GM23338 (cell line): ENCODE measurements around the gene RPL29. TPM values are rescaled to one million over a fixed set of nuclear protein-coding genes. Genes with fewer than 3 reads are reported as not detected.

ENCODE experiments used
- ATAC-seq: fragments of 200-7000 bp; cut with Tn5 transposase; 3 replicates; pipeline ENCODE4 v1.9.1; 2020
- DNase-seq: peaks from one replicate; pipeline ENCODE4 v3.0.0-alpha.2; 2015; ENCODE audit warnings: low spot score
- H2AFZ ChIP-seq: fragments of 200-600 bp; sonication (generic); 2 replicates; pipeline ENCODE4 v1.8.0; 2016; ENCODE audit warnings: antibody characterized with exemption, mild to moderate bottlenecking, moderate library complexity
- H3F3A ChIP-seq: fragments of 200-600 bp; sonication (generic); replicated peaks from 2 replicates; pipeline ENCODE4 v1.8.0; 2017; ENCODE audit warnings: antibody characterized with exemption, mixed run types, low read depth
- H3K27ac ChIP-seq: fragments of 200-600 bp; sonication (generic); 2 replicates; pipeline ENCODE4 v1.6.1; 2016; ENCODE audit warnings: low read depth
- H3K27me3 ChIP-seq: fragments of 200-600 bp; sonication (generic); 2 replicates; pipeline ENCODE4 v1.8.0; 2016; ENCODE audit warnings: mild to moderate bottlenecking, mixed run types, moderate library complexity; ENCODE audit not compliant: insufficient read depth
- H3K36me3 ChIP-seq: fragments of 200-600 bp; sonication (generic); 2 replicates; pipeline ENCODE4 v1.8.0; 2016; ENCODE audit warnings: mild to moderate bottlenecking; ENCODE audit not compliant: insufficient read depth
- H3K4me1 ChIP-seq: fragments of 200-600 bp; sonication (generic); 2 replicates; pipeline ENCODE4 v1.8.0; 2016; ENCODE audit warnings: mild to moderate bottlenecking, moderate library complexity; ENCODE audit not compliant: insufficient read depth
- H3K4me2 ChIP-seq: fragments of 200-600 bp; sonication (generic); 2 replicates; pipeline ENCODE4 v1.7.1; 2017; ENCODE audit warnings: mixed run types
- H3K4me3 ChIP-seq: fragments of 200-600 bp; sonication (generic); 2 replicates; pipeline ENCODE4 v1.6.1; 2016; ENCODE audit warnings: mixed run types
- H3K79me2 ChIP-seq: fragments of 200-600 bp; sonication (generic); replicated peaks from 2 replicates; pipeline ENCODE4 v1.8.0; 2017; ENCODE audit warnings: mild to moderate bottlenecking; ENCODE audit not compliant: insufficient read depth
- H3K9me2 ChIP-seq: fragments of 200-600 bp; sonication (generic); 2 replicates; pipeline ENCODE4 v1.8.0; 2017; ENCODE audit not compliant: insufficient read depth
- H4K20me1 ChIP-seq: fragments of 200-600 bp; sonication (generic); replicated peaks from 2 replicates; pipeline ENCODE4 v1.8.0; 2017; ENCODE audit warnings: mild to moderate bottlenecking; ENCODE audit not compliant: insufficient read depth
- H3K27ac Mint-ChIP-seq: 2 replicates; pipeline ENCODE4 v1.8.0; 2020; ENCODE audit warnings: inconsistent platforms, mild to moderate bottlenecking, moderate library complexity, mixed read lengths
- H3K27me3 Mint-ChIP-seq: 3 replicates; pipeline ENCODE4 v1.8.0; 2022; ENCODE audit warnings: low read depth, mild to moderate bottlenecking, moderate library complexity, mixed read lengths, inconsistent platforms; ENCODE audit not compliant: insufficient read depth, poor library complexity
- H3K36me3 Mint-ChIP-seq: 3 replicates; pipeline ENCODE4 v1.8.0; 2021; ENCODE audit warnings: low read depth, mild to moderate bottlenecking, inconsistent platforms, moderate library complexity, mixed read lengths
- H3K4me1 Mint-ChIP-seq: 3 replicates; pipeline ENCODE4 v1.8.0; 2020; ENCODE audit warnings: mild to moderate bottlenecking, inconsistent platforms, mixed read lengths
- H3K4me3 Mint-ChIP-seq: 3 replicates; pipeline ENCODE4 v1.8.0; 2021; ENCODE audit warnings: moderate library complexity, mild to moderate bottlenecking, inconsistent platforms, mixed read lengths
- H3K9me3 Mint-ChIP-seq: 3 replicates; pipeline ENCODE4 v1.8.0; 2020; ENCODE audit warnings: moderate library complexity, mild to moderate bottlenecking, inconsistent platforms, mixed read lengths
- CREB1 ChIP-seq: fragments of 250-450 bp; sonication (Bioruptor Pico); IDR thresholded peaks from 2 replicates; pipeline ENCODE4 v1.5.0; 2020; ENCODE audit warnings: low read depth, mild to moderate bottlenecking, moderate library complexity
- CTCF ChIP-seq, 2 experiments: fragments of 200-600 bp in 1 of 2; sonication (generic) in 1 of 2; conservative IDR thresholded peaks; 2 replicates each; pipeline versions ENCODE4 v1.5.1 to v1.6.1; 2016 to 2017; ENCODE audit warnings: antibody characterized with exemption in 2 of 2, low read depth in 2 of 2, mild to moderate bottlenecking in 2 of 2, moderate library complexity in 1 of 2
- ETS1 ChIP-seq: IDR thresholded peaks from 2 replicates; pipeline ENCODE4 v1.6.1; 2016; ENCODE audit warnings: antibody characterized with exemption
- EZH2 ChIP-seq: fragments of 200-600 bp; sonication (generic); IDR thresholded peaks from one replicate; pipeline ENCODE4 v1.8.0; 2017; ENCODE audit warnings: antibody characterized with exemption, mild to moderate bottlenecking, low read depth; ENCODE audit not compliant: unreplicated experiment
- POLR2AphosphoS5 ChIP-seq: IDR thresholded peaks from 2 replicates; pipeline ENCODE4 v1.6.1; 2016; ENCODE audit warnings: antibody characterized with exemption, low read depth
- REST ChIP-seq: IDR thresholded peaks from one replicate; pipeline ENCODE4 v1.6.1; 2018; ENCODE audit warnings: antibody characterized with exemption; ENCODE audit not compliant: unreplicated experiment
- ZNF114 ChIP-seq: fragments of 250-450 bp; sonication (Bioruptor Pico); IDR thresholded peaks from 2 replicates; pipeline ENCODE4 v1.5.0; 2020; ENCODE audit warnings: mild to moderate bottlenecking, moderate library complexity
- ZNF331 ChIP-seq: fragments of 250-450 bp; sonication (Bioruptor Pico); IDR thresholded peaks from 2 replicates; pipeline ENCODE4 v1.5.0; 2020; ENCODE audit warnings: low read depth, mild to moderate bottlenecking, moderate library complexity
- polyA plus RNA-seq: library from polyadenylated mRNA; unstranded; fragments of >200 nt; fragmentation: Nextera tagmentation; extraction: Ambion mirVana; gene quantifications from 2 replicates; pipeline ENCODE4 v1.2.1, GENCODE V29; 2016
- total RNA-seq: library from RNA; depleted of rRNA; stranded (reverse); fragments of >200 nt; shearing (Covaris generic); gene quantifications from 2 replicates; pipeline ENCODE4 v1.2.3, GENCODE V29; 2014

The RPL29 gene
- total and polyA plus RNA-seq, 2 experiments from 2014 or later, result 1,471 to 1,864 TPM

GRCh38 chr3:52029535-52029934 is 33.8 kb upstream of the RPL29 start:
- Histone ChIP-seq H3K36me3 (no peaks in the 10 kb centered on the region), H3K9me2 (no peaks in the 10 kb centered on the region), H2AFZ (no peak overlapping the region), H3K4me1 (no peaks in the 10 kb centered on the region), H3K27ac (no peak overlapping the region), H3K4me2 (no peak overlapping the region), H4K20me1 (no peaks in the 10 kb centered on the region), H3F3A (no peaks in the 10 kb centered on the region), H3K4me3 (no peak overlapping the region), H3K27me3 (no peaks in the 10 kb centered on the region), H3K79me2 (no peaks in the 10 kb centered on the region)
- ATAC-seq, result no peak
- Mint-ChIP-seq H3K27me3 (peaks cover 11% of the 10 kb centered on the region), H3K36me3 (no peaks in the 10 kb centered on the region), H3K27ac (no peak overlapping the region), H3K4me1 (peaks cover 4% of the 10 kb centered on the region), H3K4me3 (no peak overlapping the region), H3K9me3 (no peaks in the 10 kb centered on the region)
- DNase-seq, result no peak
- TF ChIP-seq POLR2AphosphoS5 (no peak), ZNF331 (CRISPR knock-in tag) (no peak), EZH2 (no peak), CREB1 (CRISPR knock-in tag) (no peak), ETS1 (no peak), REST (no peak)

GRCh38 chr3:52029053-52029452 is 33.4 kb upstream of the RPL29 start:
- DNase-seq, result no peak
- Mint-ChIP-seq H3K9me3 (no peaks in the 10 kb centered on the region), H3K4me1 (peaks cover 4% of the 10 kb centered on the region), H3K4me3 (no peak overlapping the region), H3K27me3 (peaks cover 11% of the 10 kb centered on the region), H3K27ac (no peak overlapping the region), H3K36me3 (no peaks in the 10 kb centered on the region)
- no peak overlapping the region for H2AFZ ChIP-seq
- H3K9me2 ChIP-seq, result no peaks in the 10 kb centered on the region
- no peaks in the 10 kb centered on the region for H3F3A ChIP-seq
- no peaks in the 10 kb centered on the region for H3K79me2 ChIP-seq
- H3K36me3 ChIP-seq, result no peaks in the 10 kb centered on the region
- H3K4me3 ChIP-seq, result no peak overlapping the region
- no peak overlapping the region for H3K4me2 ChIP-seq
- no peak overlapping the region for H3K27ac ChIP-seq
- ATAC-seq, result no peak
- no peaks in the 10 kb centered on the region for H3K27me3 ChIP-seq
- H4K20me1 ChIP-seq, result no peaks in the 10 kb centered on the region
- no peaks in the 10 kb centered on the region for H3K4me1 ChIP-seq
- TF ChIP-seq ZNF114 (no peak), CTCF (conservative IDR thresholded peaks at IDR 0.05; ENCODE audit: low read depth in 2 of 2) (no peak), ETS1 (no peak)
